Adipocyte (in vitro differentiated cells): Measurements from ENCODE around the gene ETNK2.

Experiments used
- DNase-seq: peaks from one replicate; pipeline ENCODE4 v3.0.0-alpha.2; 2015; ENCODE audit warnings: low read depth
- H3K27me3 ChIP-seq: replicated peaks from 2 replicates; pipeline ENCODE4 v1.7.0; 2013; ENCODE audit warnings: mild to moderate bottlenecking, low read length, moderate library complexity; ENCODE audit not compliant: control insufficient read depth, insufficient read depth
- H3K36me3 ChIP-seq: 2 replicates; pipeline ENCODE4 v1.7.0; 2013; ENCODE audit warnings: low read length, mild to moderate bottlenecking, moderate library complexity; ENCODE audit not compliant: control insufficient read depth, insufficient read depth, severe bottlenecking
- H3K4me1 ChIP-seq: 2 replicates; pipeline ENCODE4 v1.7.0; 2013; ENCODE audit warnings: mild to moderate bottlenecking, low read length, moderate library complexity; ENCODE audit not compliant: control insufficient read depth, insufficient read depth
- H3K4me3 ChIP-seq: 2 replicates; pipeline ENCODE4 v1.7.0; 2013; ENCODE audit warnings: mild to moderate bottlenecking, low read length, moderate library complexity
- H3K9ac ChIP-seq: 2 replicates; pipeline ENCODE4 v1.7.0; 2013; ENCODE audit warnings: mild to moderate bottlenecking, low read length, moderate library complexity
- H3K9me3 ChIP-seq: 2 replicates; pipeline ENCODE4 v1.7.0; 2013; ENCODE audit warnings: mild to moderate bottlenecking, low read length, moderate library complexity; ENCODE audit not compliant: control insufficient read depth

Gene ETNK2

DNA sequence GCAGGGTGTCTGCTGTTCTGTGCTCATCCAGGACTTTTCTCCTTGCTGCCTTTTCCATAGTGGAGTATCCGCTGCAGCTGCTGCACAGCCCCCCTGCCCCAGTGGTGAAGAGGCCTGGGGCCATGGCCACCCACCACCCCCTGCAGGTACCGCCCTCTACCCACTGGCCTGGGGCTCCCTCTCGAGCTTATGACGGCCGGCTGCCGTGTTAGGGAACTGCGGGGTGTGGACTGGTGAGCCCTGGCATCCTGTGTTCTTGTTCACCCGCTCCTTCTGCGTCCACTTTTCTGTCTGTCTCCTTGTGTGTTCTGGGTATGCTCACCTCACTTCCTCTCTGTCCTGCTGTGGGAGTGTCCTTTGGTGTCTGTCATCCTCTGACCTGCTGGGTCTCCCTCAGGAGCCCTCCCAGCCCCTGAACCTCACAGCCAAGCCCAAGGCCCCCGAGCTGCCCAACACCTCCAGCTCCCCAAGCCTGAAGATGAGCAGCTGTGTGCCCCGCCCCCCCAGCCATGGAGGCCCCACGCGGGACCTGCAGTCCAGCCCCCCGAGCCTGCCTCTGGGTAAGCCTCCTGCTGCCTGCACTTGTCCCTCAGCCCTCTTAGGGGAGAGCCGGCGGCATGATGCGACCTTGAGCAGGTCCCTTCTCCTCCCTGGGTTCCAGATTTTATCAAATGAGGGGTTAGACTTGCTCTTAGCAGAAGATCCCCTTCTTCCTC lies 29.8 kb downstream of the ETNK2 start:
- H3K27me3 ChIP-seq: no peaks in the 10 kb centered on the region
- H3K4me1 ChIP-seq: peaks cover 8% of the 10 kb centered on the region
- H3K4me3 ChIP-seq: no peak overlapping the region
- DNase-seq: no peak
- H3K9ac ChIP-seq: no peak overlapping the region
- H3K36me3 ChIP-seq: peaks cover 75% of the 10 kb centered on the region
- no peaks in the 10 kb centered on the region for H3K9me3 ChIP-seq

DNA sequence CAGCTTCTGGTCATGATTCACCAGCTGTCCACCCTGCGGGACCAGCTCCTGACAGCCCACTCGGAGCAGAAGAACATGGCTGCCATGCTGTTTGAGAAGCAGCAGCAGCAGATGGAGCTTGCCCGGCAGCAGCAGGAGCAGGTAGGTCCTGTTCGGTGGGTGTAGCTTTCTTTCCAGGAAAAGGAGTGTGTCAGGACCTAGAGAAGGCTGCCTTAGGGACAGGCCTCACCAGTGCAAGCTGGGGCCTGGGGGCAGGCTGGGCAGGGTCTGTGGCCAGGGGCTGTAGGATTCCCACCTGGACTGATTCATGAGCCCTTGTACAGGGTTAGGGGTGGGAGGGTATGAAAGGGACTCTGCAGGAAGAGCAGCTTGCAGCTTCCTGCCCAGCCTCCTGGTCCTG lies 35.3 kb downstream of the ETNK2 start:
- Histone ChIP-seq H3K4me3 (no peak overlapping the region), H3K4me1 (peaks cover 21% of the 10 kb centered on the region), H3K9ac (no peak overlapping the region), H3K27me3 (no peaks in the 10 kb centered on the region), H3K36me3 (peaks cover 36% of the 10 kb centered on the region), H3K9me3 (no peaks in the 10 kb centered on the region)
- no peak for DNase-seq

DNA sequence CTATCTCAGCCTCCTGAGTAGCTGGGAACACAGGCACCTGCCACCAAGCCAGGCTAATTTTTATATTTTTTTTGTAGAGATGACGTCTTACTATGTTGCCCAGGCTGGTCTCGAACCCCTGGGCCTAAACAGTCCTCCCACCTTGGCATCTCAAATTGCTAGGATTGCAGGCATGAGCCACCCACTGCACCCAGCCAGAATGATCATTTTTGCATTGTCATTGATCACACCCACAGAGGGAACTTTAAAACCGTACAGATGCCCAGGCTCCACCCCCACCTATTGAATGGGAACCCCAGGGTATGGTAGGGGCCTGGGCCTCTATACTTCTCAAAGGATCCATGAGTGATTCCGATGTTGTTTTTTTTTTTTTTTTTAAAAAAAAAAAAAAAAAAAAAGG lies 36.7 kb downstream of the ETNK2 start:
- Histone ChIP-seq H3K9ac (no peak overlapping the region), H3K36me3 (peaks cover 36% of the 10 kb centered on the region), H3K4me3 (no peak overlapping the region), H3K27me3 (no peaks in the 10 kb centered on the region), H3K9me3 (no peaks in the 10 kb centered on the region), H3K4me1 (peaks cover 21% of the 10 kb centered on the region)
- DNase-seq: no peak

DNA sequence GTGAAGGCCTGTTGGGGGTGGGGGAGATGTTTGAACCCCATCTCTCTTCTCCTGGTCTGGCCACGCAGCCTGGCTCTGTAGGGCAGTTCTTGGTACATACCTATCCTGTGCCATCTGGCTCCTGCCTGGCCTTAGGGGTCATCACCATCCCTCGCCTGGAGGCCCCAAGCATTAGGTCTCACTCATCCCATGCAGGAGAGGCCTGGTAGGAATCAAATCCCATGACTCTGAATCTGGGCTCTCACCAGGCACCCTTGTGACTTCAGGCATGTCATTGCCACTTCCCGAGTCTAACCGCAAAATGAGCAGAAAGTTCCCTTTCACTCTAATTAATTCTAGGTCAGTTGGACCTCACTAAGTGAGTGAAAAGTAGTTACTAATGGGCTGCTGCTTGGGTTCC lies 37.2 kb downstream of the ETNK2 start:
- Histone ChIP-seq H3K4me3 (no peak overlapping the region), H3K4me1 (peaks cover 21% of the 10 kb centered on the region), H3K36me3 (peaks cover 30% of the 10 kb centered on the region), H3K9me3 (no peaks in the 10 kb centered on the region), H3K9ac (no peak overlapping the region), H3K27me3 (no peaks in the 10 kb centered on the region)
- DNase-seq: no peak

DNA sequence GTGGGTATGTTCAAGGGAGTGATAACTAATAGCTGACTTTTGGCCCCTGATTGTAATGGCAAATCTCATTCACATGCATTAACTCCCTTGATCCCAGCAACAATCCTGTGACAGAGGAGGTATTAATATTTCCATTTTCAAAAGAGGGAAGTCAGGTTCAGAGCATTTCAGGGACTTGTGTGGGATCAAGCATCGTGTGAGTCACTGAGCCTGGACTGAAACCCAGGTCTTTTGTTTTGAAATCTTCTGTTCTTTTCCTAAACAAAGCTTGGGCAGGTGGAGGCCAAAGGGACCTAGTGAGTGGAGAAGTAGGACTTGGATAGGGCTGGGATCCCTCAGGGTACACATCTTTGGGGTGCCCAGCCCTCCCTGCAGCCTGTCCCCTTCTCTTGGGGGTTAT lies 37.9 kb downstream of the ETNK2 start:
- peaks cover 26% of the 10 kb centered on the region for H3K36me3 ChIP-seq
- H3K4me1 ChIP-seq: peaks cover 21% of the 10 kb centered on the region
- H3K27me3 ChIP-seq: no peaks in the 10 kb centered on the region
- no peak overlapping the region for H3K9ac ChIP-seq
- peak; percentile 20 for DNase-seq
- no peak overlapping the region for H3K4me3 ChIP-seq
- no peaks in the 10 kb centered on the region for H3K9me3 ChIP-seq

DNA sequence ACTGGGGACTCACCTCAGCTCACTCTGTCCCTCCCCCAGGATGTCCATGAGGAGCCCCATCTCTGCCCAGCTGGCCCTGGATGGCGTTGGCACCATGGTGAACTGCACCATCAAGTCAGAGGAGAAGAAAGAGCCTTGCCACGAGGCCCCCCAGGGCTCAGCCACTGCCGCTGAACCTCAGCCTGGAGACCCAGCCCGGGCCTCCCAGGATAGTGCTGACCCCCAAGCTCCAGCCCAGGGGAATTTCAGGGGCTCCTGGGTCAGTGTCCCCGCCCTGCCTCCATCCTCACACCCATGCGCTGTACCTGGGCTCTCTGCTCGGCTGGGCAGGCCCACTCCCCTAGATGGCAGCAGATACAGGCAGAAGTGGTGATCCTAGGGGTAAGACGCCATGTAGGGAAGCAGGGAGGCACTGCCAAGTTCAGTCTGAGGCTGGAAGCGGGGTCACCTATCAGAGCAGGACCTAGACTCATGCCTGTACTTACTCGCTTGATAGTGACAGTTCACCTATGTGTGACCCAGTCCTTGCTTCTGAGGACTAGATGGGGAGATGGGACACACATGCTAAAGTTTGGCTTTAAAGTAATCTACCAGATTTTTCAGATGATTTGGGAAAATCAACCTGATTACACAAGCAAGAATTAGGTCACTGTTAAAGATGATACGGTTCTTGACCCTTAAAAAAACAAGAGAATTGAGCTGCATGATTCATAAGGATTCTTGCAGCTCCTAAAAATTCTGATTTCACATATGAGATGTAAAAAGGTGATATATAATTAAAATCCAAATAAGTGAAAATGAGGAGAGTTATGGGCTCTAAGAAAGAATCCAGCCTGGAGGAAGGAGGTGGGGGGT lies 38.7 kb downstream of the ETNK2 start:
- no peak overlapping the region for H3K4me3 ChIP-seq
- H3K27me3 ChIP-seq: no peaks in the 10 kb centered on the region
- no peak overlapping the region for H3K9ac ChIP-seq
- peaks cover 20% of the 10 kb centered on the region for H3K36me3 ChIP-seq
- no peak for DNase-seq
- H3K9me3 ChIP-seq: no peaks in the 10 kb centered on the region
- H3K4me1 ChIP-seq: peaks cover 21% of the 10 kb centered on the region

DNA sequence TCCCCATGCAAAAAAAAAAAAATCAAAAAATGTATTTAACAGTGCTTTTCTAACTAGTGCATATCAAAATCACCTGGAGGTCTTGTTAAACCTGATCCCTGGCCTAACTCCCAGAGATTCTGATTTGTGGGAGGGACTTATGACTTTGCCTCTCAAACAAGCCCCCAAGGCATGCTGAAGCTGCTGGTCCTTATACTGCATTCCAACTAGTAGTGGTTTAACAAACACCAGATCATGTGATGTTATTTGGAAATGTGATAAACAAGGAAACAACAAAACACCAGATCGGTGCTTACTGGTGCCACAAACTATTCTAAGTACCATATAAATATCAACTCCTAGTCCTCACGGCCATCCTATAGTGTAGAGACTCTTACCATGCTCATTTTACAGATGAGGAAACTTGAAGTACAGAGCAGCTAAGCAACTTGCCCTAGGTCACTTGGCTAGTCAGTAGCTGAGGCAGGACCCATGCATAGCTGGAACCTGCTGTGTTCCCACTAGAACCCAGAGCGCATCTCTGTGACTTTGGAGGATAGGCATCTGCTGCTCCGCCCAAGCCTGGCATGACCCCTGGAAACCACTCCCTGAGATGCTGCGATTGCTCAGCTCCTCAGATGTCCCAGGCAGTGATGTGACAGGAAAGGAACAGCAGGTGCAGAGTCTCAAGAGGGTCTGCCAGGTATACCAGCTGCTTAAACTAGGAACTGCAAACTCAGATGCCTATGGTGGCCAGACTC lies 40.8 kb downstream of the ETNK2 start:
- Histone ChIP-seq H3K36me3 (peaks cover 7% of the 10 kb centered on the region), H3K9ac (no peak overlapping the region), H3K9me3 (no peaks in the 10 kb centered on the region), H3K4me3 (no peak overlapping the region), H3K27me3 (no peaks in the 10 kb centered on the region), H3K4me1 (peaks cover 18% of the 10 kb centered on the region)
- no peak for DNase-seq

DNA sequence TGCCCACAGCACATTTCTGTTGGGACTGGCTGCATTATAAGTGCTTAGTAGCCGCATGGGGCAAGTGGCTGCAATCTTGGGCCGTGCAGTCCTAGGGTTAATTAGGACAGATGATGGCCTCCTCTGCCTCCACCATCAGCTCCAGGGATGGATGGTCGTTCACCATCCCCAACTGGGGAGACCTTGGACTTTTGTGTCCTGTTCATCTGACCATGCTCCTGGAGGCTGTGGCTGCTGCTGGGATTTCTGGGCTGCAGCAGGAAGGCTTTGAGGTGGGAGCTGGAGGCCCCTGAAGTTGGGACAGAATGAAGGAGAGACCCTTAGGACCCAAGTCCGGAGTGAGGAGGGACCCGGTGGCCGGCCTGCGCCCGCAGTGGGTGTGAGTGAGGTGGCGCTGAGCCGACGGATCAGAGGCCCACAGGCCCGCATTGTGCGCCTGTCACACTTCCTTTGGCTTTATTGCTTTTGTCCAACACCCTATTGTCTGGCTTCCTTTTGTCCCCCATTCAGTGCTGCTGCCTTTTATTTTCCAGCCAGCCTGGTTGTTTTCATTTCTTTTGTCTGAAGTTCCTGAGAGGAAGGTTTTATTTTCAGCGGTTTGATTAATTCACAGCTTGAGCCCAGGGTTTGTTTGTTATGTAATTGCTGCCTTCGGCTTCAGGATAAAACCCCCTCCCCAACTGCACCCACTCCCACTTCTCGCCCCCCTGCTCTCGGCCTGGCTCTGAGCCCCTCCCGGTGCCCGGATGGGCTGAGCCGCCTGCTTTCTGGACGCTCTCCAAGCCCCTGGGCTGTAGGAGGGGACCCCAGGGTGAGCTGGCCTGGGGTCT lies 43.3 kb downstream of the ETNK2 start:
- H3K4me1 ChIP-seq: peaks cover 23% of the 10 kb centered on the region
- no peak for DNase-seq

DNA sequence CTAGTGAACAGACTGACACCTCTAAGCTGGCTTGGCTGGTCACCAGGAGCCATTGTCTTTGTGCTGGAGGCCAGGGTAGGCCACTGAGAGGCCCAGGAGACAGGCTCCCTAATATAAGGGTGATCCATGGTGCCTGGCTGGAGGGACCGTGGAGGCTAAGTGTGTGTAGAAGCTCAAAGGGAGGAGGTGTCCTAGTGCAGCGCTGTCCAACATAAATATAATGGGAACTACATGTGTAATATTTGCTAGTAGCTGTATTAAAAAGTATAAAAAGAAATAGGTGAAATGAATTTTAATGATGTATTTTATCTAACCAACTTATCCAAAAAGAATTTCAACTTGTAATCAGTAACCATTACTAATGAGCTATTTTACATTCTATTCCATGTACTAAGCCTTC lies 44.0 kb downstream of the ETNK2 start:
- no peak for DNase-seq
- peaks cover 3% of the 10 kb centered on the region for H3K36me3 ChIP-seq
- no peak overlapping the region for H3K4me3 ChIP-seq
- no peak overlapping the region for H3K9ac ChIP-seq
- H3K27me3 ChIP-seq: no peaks in the 10 kb centered on the region
- no peaks in the 10 kb centered on the region for H3K9me3 ChIP-seq
- peaks cover 23% of the 10 kb centered on the region for H3K4me1 ChIP-seq

More for the DNA sequence above, 43.3 kb downstream of the ETNK2 start:
- H3K36me3 ChIP-seq: peaks cover 3% of the 10 kb centered on the region
- H3K9ac ChIP-seq: no peak overlapping the region
- H3K4me3 ChIP-seq: no peak overlapping the region
- H3K9me3 ChIP-seq: no peaks in the 10 kb centered on the region
- H3K27me3 ChIP-seq: no peaks in the 10 kb centered on the region

DNA sequence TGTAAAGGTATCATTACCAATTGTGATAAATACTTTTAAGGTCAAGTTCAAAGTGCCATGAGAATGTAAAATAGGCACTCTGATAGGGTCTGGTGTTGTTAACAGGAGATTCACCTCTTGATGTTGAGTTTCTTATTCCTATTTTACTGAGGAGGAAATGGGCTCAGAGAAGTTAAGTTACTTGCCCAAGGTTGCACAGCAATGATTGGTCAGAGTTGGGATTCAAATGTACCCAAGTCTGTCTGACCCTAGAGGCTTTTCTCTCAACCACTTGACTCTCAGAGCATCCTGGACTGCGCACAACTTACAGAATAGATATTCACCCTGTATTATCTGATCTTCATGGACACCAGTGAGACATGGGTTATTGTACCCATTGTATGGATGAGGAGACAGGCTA lies 45.0 kb downstream of the ETNK2 start:
- DNase-seq: no peak
- H3K4me1 ChIP-seq: peaks cover 30% of the 10 kb centered on the region
- no peaks in the 10 kb centered on the region for H3K27me3 ChIP-seq
- no peak overlapping the region for H3K9ac ChIP-seq
- no peaks in the 10 kb centered on the region for H3K9me3 ChIP-seq
- peaks cover 3% of the 10 kb centered on the region for H3K36me3 ChIP-seq
- H3K4me3 ChIP-seq: no peak overlapping the region
